Measurements from ENCODE around the gene KIF19. TPM values are rescaled to one million over a fixed set of nuclear protein-coding genes. Genes with fewer than 3 reads are reported as not detected.

The KIF19 gene
- total RNA-seq, 4 donors from 2014 or later: 0.12 to 0.76 TPM; not detected in 2

DNA sequence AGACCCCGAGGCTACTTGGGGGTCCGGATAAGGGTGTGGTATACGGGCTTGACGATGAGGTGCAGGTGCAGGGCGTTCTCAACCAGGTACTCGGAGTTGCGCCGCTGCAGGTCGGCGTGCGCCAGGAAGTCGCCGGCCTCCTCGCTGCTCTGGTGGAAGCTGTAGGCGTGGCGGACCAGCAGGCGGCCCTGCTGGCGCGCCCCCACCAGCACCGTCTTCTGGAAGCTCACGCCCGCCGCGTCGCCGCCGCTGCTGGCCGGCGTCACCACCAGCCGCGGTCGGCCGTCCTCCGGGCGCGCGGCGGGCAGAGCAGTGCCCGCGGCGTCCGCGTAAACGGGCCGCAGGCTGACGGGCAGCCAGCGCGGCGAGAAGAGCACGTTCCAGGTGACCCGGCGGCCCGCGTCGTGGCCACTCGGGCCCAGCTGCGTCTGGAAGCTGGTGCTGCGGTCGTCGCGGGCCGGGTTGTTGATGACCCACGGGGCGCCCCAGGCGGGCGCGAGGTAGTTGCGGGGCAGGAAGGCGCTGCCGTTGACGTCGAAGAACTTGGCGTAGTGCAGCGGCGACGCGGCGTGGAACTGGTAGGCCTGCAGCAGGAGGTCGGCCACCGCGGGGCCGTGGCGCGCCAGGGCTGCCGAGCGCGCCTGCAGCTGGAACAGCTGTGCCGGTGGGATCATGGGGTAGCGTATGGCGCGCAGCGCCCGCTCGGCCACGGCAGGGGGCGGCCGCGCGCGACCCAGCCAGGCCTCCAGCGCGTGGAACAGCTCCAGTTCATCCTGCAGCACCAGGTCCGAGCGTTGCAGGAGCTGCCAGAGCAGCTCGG is 30.8 kb downstream of the KIF19 start:
- WGBS, 2 donors: 7% methylated on average over 3 of the region's 105 CpGs; no CpG with 5 or more reads in 1 of the 2 donors
- H3K4me3 ChIP-seq: peak overlapping the region in 2 of 4 donors; percentile 36 to 58

DNA sequence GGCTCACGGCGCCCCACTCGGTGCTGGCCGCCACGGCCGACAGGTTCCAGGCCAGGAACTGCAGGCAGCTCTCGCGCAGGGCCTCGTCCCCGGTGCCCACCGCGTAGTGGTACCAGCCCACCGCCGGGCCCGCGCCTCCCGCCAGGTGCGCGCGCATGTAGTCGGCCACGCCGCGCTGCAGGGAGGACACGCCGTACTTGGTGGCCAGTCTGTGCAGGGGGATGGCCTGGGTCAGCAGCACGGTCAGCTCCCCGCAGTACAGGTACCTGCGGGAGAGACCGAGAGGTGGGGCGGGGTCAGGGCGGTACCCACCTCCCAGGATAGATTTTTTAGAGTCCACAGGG is 31.4 kb downstream of the KIF19 start:
- DNase-seq: no peak
- TF ChIP-seq POLR2A (IDR thresholded peaks at IDR 0.05): no peak
- TF ChIP-seq, protein P1, sequence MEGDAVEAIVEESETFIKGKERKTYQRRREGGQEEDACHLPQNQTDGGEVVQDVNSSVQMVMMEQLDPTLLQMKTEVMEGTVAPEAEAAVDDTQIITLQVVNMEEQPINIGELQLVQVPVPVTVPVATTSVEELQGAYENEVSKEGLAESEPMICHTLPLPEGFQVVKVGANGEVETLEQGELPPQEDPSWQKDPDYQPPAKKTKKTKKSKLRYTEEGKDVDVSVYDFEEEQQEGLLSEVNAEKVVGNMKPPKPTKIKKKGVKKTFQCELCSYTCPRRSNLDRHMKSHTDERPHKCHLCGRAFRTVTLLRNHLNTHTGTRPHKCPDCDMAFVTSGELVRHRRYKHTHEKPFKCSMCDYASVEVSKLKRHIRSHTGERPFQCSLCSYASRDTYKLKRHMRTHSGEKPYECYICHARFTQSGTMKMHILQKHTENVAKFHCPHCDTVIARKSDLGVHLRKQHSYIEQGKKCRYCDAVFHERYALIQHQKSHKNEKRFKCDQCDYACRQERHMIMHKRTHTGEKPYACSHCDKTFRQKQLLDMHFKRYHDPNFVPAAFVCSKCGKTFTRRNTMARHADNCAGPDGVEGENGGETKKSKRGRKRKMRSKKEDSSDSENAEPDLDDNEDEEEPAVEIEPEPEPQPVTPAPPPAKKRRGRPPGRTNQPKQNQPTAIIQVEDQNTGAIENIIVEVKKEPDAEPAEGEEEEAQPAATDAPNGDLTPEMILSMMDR (IDR thresholded peaks at IDR 0.05): no peak
- Histone ChIP-seq H3K4me1 (peaks cover 0 to 33% (median 10%) of the 10 kb centered on the region in 3 donors), H3K36me3 (no peaks in the 10 kb centered on the region), H3K27ac (no peak overlapping the region), H3K27me3 (peaks cover 18 to 100% (median 20%) of the 10 kb centered on the region in 4 donors), H3K9me3 (no peaks in the 10 kb centered on the region), H3K4me3 (peak overlapping the region in 2 of 4 donors; percentile 36 to 58)
- WGBS, 2 donors: no CpG with 5 or more reads among the region's 32 CpGs
- intact Hi-C loops (cut with DNase I): no loop called here

More for the DNA sequence above, 30.8 kb downstream of the KIF19 start:
- H3K27ac ChIP-seq: peak overlapping the region in 1 of 4 donors; percentile 42
- peaks cover 0 to 33% (median 10%) of the 10 kb centered on the region in 3 donors for H3K4me1 ChIP-seq
- intact Hi-C loops (cut with DNase I): no loop called here
- H3K36me3 ChIP-seq: no peaks in the 10 kb centered on the region
- peaks cover 18 to 100% (median 23%) of the 10 kb centered on the region in 4 donors for H3K27me3 ChIP-seq
- no peak for DNase-seq
- no peaks in the 10 kb centered on the region for H3K9me3 ChIP-seq
- no peak for TF ChIP-seq POLR2A (IDR thresholded peaks at IDR 0.05)
- TF ChIP-seq, protein P1 (IDR thresholded peaks at IDR 0.05): peak in 1 of 6 experiments; percentile 12

DNA sequence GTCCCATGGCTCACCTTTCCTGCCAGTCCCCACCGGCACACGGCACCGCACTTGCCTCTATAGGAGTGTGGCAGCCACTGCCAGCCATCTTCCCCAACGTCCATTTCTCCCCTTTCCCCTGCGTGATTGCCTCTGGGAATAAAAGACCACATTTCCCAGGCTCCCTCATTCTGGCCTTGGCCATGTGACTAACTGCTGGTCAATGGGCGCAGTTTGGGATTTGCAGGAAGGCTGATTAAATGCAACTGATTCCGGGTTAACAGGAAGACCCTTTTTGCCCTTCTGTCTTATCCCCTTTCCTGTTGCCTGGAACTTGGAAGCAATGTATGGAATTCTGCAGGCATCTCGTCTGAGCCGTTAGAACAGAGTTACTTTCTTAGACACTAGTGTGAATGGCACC is 32.7 kb downstream of the KIF19 start:
- DNase-seq: no peak
- Histone ChIP-seq H3K36me3 (no peaks in the 10 kb centered on the region), H3K9me3 (no peaks in the 10 kb centered on the region), H3K27ac (no peak overlapping the region), H3K4me3 (no peak overlapping the region), H3K27me3 (peaks cover 12 to 99% (median 15%) of the 10 kb centered on the region in 4 donors), H3K4me1 (peaks cover 0 to 33% (median 10%) of the 10 kb centered on the region in 3 donors)
- TF ChIP-seq, protein P1 (IDR thresholded peaks at IDR 0.05): no peak
- 82 to 83% methylated on average over 9 of the region's 9 CpGs for WGBS, 2 donors
- intact Hi-C loops (cut with DNase I): no loop called here

DNA sequence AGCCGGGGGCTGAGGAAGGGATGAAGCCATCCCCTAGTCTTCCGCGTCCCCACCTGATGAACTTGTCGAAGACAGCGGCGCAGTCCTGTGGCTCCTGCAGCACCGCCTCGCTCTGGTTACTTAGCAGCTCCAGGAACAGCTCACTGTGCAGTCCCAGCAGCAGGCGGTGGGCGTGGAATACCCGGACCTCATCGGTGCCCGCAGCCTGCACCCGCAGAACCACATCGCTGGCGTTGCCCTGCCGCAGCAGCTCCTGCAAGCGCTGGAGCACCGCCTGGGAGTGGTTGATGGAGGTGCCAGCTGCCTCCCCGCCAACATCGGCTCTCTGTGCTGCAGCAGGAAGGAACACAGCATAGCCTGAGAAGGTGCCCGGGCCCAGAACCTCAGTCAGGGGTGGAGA is 33.9 kb downstream of the KIF19 start:
- Histone ChIP-seq H3K36me3 (no peaks in the 10 kb centered on the region), H3K27me3 (peaks cover 12 to 86% (median 15%) of the 10 kb centered on the region in 4 donors)
- no peak for DNase-seq

DNA sequence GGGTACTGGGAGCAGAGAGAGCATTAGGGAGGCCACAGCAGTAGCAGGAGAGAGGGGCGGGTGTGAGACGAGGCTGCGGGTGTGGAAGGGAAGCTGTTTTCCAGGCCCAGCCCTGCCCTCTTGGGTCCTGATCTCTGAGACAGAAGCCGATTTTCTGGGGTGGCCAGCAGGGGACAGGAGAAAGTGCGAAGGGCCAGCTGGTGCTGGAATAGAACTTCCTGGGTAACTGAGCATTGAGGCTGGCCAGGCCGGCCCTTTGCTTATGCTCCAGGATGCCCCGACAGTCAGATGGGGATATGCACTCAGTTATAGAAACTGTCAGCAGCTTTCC is 34.8 kb downstream of the KIF19 start:
- H3K9me3 ChIP-seq: no peaks in the 10 kb centered on the region
- peaks cover 0 to 33% (median 10%) of the 10 kb centered on the region in 3 donors for H3K4me1 ChIP-seq
- intact Hi-C loops (cut with DNase I): no loop called here
- TF ChIP-seq POLR2A (IDR thresholded peaks at IDR 0.05): no peak
- TF ChIP-seq, protein P1 (IDR thresholded peaks at IDR 0.05): no peak
- no peak for DNase-seq
- H3K4me3 ChIP-seq: no peak overlapping the region
- peaks cover 12 to 77% (median 15%) of the 10 kb centered on the region in 4 donors for H3K27me3 ChIP-seq
- H3K36me3 ChIP-seq: no peaks in the 10 kb centered on the region
- 66 to 76% methylated on average over 4 to 5 of the region's 7 CpGs for WGBS, 2 donors
- H3K27ac ChIP-seq: no peak overlapping the region

More for the DNA sequence above, 33.9 kb downstream of the KIF19 start:
- Histone ChIP-seq H3K9me3 (no peaks in the 10 kb centered on the region), H3K4me3 (no peak overlapping the region), H3K27ac (no peak overlapping the region), H3K4me1 (peaks cover 0 to 33% (median 10%) of the 10 kb centered on the region in 3 donors)
- intact Hi-C loops (cut with DNase I): no loop called here
- TF ChIP-seq POLR2A (IDR thresholded peaks at IDR 0.05): no peak
- TF ChIP-seq, protein P1 (IDR thresholded peaks at IDR 0.05): no peak
- WGBS, 2 donors: 93 to 100% methylated on average over 4 to 10 of the region's 22 CpGs
